GM18873 (cell line): ENCODE results near the gene VRK1.
"Not testable (repeated sequence)": the region's sequence is repeated elsewhere in the genome, so short reads cannot be mapped to it uniquely, and the experiment has no call there.

Source experiments
- ATAC-seq: cut with Tn5 transposase; IDR thresholded peaks from one replicate; pipeline ENCODE4 v1.9.1; 2021; ENCODE audit warnings: mild to moderate bottlenecking, moderate library complexity, moderate number of reproducible peaks; ENCODE audit not compliant: unreplicated experiment, low FRiP score

The VRK1 gene

DNA sequence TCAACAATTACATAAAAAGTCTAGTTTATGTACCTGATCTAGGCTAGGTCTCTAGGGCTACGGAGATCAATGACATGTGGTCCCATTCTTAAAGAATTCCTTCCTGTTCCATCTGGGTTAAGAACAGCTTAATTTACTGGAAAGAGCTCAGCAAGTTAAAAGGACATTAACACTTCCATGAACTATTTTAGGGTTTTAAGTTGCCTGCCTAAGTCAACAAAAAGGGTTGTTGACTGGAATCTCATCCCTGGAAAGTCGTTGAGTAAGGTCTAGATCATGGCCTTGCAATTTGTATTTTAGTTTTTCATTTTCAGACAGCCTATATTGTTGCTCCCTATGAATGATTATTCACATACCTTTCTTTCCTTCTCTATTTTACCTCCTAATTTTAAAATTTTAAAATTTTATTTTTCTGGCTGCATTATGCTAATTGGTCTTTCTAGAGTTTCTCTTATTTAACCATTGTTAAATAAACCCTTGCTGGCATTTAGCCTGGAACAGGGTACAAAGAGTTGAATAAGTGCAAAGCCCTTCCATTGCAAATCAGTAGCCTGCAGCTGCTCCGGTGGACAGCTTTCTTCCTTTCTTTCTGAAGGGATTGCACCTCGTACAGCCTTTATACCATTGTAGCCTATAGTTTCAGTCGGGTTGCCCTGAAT is 66.3 kb downstream of the VRK1 start:
- no peak for ATAC-seq

GRCh38 chr14:96863986-96864330 is 66.8 kb downstream of the VRK1 start:
- no peak for ATAC-seq

DNA sequence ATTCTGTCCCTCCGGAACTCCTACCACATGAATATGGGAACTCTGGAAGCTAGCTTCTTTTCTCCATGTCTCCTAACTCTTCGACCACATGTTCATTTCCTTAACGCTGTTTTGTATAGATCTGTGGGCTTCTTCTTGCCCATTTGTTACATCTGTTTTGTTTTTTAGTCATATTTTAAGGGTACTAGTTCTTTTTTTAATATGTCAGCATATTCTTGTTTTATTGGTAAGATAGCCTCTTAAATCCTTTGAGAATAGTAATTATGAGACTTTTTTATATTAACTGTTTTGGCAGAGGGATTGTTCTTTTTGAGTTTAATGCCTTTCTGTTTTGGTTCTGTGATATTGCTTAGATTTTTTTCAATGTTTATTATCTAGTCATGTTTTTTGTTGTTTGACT is 70.5 kb downstream of the VRK1 start:
- ATAC-seq, result no peak

DNA sequence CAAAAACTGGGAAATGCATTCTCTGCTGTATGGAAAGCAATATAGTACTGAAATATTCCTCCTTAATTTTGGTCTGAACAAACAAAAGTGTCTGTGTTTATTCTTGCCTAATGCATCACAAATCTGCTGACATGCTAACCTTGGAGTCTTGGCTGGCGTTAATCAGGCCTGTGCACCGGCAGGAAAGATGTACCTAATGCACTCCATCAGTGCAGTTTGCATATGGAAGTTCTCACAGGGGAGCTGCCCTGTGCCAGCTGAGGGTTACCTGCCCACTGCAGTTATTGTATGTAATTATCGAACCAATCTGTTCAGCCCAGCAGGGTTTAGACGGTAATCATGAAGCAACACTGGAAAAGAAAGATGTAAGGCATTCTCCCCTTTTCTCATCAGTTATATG is 76.9 kb downstream of the VRK1 start:
- no peak for ATAC-seq

- ATAC-seq, result no peak
Observed at GRCh38 chr14:96876747-96877146, 79.6 kb downstream of the VRK1 start.

GRCh38 chr14:96881713-96882112 is 84.5 kb downstream of the VRK1 start:
- ATAC-seq, result no peak

GRCh38 chr14:96883974-96884373 is 86.8 kb downstream of the VRK1 start:
- ATAC-seq, result not testable (repeated sequence)

GRCh38 chr14:96888158-96888557 is 91.0 kb downstream of the VRK1 start:
- ATAC-seq, result peak; percentile 79

DNA sequence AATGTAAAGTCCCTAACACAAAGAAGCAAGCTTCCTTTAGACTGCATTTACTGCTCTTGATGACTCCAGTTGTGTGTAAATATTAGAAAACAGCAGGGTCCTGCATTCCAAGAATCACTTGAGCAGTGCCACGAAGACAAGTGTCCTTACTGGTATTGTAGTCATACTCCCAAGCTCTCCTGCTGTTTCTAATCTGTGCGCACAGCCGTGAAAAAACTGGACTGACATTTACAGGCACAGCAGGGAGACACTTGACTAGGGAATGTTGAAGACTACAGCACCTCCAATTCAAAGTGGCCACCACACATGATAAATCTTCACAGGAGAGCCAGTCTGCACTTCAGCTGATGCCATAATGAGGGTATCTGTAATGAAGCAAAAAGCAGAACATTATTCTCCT is 91.4 kb downstream of the VRK1 start:
- no peak for ATAC-seq

DNA sequence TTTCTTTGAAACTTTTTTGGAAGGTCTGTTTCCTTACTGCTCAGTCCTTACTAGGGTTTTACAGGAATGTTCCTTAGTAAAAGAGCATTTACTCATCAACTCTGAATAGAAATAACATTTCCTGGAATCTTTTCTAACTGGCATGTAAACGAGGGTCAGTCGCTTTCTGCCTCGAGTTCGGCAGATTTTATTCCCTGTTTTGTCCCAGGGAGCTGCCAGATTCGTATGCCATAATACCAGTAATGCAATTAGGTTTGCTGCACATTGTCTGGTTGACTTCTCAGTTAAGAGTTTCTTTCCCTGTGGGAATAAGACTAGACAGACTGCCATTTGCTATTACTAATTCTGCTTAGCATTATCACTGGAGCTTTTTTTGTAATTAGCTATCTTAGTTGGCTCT is 91.9 kb downstream of the VRK1 start:
- ATAC-seq, result no peak

DNA sequence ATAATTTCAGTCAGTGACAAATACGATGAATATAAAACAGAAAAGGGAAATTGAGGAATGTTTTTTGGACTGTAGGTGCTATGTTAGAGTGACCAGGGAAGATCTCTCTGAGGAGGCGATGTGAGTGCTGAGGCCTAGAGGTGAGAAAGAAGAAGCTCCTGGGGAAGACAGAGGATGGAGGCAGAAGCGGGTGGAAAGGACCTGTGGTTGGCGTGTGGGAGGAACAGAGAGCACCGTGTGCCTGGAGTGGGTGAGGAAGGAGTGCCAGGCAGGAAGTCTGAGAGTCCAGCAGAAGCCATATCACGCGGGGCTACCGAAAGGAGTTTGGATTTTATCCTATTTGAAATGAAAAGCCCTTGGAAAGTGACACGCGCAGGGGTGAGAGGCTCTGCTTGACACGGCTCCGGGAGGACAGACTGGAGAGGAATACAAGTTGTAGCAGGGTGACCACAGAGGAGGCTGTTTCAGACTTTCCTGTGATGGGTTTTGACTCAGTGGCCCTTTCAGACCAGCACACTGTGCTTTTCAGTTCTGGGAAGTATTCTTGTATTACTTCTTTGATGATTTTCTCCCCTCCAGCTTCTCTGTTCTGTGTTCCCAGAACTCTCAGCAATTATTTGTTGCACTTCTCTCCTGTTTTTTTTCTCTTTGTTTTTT is 96.9 kb downstream of the VRK1 start:
- ATAC-seq, result no peak

- no peak for ATAC-seq
Observed at GRCh38 chr14:96894966-96895365, 97.8 kb downstream of the VRK1 start.

GRCh38 chr14:96895658-96896271 is 98.6 kb downstream of the VRK1 start:
- ATAC-seq, result peak; percentile 62

DNA sequence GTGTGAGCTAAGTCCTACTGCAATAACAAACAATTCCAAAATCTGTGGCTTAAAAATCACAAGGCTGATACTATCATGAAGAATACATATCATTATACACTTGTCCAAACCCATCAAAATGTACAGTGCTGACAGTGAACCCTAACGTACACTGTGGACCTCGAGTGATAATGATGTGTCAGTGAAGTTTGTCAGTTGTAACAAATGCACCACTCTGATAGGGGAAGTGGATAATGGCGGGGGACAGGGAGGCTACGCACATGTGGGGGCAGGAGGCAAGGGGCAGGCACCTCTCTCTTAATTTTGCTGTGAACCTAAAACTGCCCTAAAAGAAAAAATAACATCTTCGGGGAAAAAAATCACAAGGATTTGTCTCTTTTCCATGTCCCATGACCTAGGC is 100.0 kb downstream of the VRK1 start:
- ATAC-seq, result no peak

- peak; percentile 88 for ATAC-seq
Observed at GRCh38 chr14:96901227-96901626, 104.0 kb downstream of the VRK1 start.

GRCh38 chr14:96902004-96902403 is 104.8 kb downstream of the VRK1 start:
- no peak for ATAC-seq

- no peak for ATAC-seq
Observed at GRCh38 chr14:96903444-96904023, 106.4 kb downstream of the VRK1 start.

DNA sequence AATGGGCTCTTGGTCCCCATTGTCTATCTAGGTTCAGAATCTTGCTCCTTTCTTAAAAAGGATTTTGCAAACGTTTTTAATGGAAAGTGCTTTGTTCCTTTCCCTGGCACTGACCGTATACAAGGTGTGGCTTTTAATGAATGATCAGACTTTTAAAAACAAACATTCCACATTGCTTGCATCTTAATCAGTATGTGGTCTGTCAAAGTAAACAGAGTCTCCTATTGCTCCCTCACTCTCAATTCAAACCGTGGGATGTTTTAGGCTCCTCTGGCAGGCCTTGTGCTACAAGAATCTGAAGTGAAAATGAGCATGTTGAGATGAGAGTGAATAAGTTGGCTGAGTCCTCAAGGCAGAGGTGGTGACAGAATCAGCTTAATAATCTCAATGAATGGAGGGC is 107.0 kb downstream of the VRK1 start:
- no peak for ATAC-seq

GRCh38 chr14:96905065-96905464 is 107.9 kb downstream of the VRK1 start:
- ATAC-seq, result no peak

DNA sequence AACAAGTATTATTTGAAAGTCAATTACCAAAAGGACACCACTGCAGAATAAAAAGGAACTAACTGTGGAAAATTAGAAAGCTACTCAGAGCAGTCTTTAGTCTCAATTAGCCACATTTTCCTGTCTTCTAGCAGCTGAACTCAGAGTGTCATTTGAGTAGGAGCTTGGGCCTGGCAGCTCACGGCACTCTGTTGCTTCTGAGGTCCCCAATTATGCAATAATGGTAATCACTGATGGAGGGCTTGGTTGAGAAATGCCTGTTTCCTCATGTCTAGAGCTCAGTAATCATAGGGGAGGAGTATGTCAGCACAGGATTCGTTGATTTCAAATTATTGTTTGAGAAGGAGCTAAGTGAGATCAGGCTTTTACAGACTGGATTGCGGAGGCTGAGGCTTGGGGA is 108.6 kb downstream of the VRK1 start:
- no peak for ATAC-seq

DNA sequence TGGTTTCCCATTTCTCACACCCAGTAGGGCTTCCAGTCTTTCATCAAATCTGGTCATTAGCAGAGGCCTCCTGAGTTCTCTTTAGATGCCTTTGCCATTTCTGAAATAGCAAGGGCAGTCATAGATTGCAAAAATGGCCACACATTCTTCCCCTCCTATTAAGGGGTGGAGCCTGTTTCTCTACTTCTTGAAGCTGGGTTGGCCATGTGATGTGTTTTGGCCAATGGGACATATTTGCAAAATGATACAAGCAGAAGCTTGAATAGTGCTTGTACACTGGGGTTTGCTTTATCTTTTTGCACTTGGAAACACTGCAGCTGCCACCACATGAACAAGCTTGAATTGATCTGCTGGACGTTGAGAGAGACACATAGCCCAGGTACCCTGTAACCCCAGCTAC is 109.3 kb downstream of the VRK1 start:
- ATAC-seq, result no peak
